SK-N-MC (cell line): Measurements from ENCODE around the gene POTEF.

Experiments used
- EZH2 ChIP-seq: fragments of 200-600 bp; sonication (generic); IDR thresholded peaks from one replicate; pipeline ENCODE4 v1.6.1; 2017; ENCODE audit warnings: antibody characterized with exemption
- POLR2AphosphoS5 ChIP-seq: IDR thresholded peaks from 2 replicates; pipeline ENCODE4 v1.6.1; 2012; ENCODE audit warnings: mild to moderate bottlenecking, low read depth, low read length, borderline replicate concordance

- TF ChIP-seq EZH2: no peak
- no peak for TF ChIP-seq POLR2AphosphoS5
Observed at GRCh38 chr2:130169896-130170295, 40.9 kb upstream of the POTEF start.
